ENCODE data around the gene PRKAG2.

PRKAG2 gene

GRCh38 chr7:151711435-151711872 lies 165.5 kb downstream of the PRKAG2 start:
- no peak for DNase-seq (ENCODE audit: low spot score)

GRCh38 chr7:151710646-151711434 lies 166.1 kb downstream of the PRKAG2 start:
- no peak for DNase-seq (ENCODE audit: low spot score)

DNA sequence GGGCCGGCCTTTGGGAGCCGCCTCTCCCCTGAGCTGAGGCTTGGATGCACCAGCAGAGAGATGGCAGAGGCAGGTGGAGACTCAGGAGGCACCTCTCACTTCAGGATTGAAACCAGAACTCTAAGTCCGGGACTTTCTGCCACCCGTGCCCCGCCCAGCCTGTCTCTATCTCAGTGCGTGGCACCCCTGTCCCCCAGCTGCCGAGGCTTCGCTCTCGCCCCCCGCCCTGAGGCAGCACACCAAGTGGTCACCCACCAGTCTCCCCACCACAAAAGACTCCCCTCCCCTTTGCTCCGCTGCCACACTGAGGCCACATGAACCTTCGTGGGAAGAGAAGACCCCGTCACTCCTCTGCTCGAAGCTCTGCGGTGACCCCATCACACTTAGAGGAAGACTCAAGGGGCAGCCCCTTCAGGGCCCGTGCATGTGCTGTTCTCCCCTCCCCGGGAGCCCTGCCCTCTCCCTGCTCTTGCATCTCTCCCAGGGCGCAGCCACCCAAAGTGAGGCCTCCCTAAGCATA lies 166.7 kb downstream of the PRKAG2 start:
- no peak for DNase-seq (ENCODE audit: low spot score)

DNA sequence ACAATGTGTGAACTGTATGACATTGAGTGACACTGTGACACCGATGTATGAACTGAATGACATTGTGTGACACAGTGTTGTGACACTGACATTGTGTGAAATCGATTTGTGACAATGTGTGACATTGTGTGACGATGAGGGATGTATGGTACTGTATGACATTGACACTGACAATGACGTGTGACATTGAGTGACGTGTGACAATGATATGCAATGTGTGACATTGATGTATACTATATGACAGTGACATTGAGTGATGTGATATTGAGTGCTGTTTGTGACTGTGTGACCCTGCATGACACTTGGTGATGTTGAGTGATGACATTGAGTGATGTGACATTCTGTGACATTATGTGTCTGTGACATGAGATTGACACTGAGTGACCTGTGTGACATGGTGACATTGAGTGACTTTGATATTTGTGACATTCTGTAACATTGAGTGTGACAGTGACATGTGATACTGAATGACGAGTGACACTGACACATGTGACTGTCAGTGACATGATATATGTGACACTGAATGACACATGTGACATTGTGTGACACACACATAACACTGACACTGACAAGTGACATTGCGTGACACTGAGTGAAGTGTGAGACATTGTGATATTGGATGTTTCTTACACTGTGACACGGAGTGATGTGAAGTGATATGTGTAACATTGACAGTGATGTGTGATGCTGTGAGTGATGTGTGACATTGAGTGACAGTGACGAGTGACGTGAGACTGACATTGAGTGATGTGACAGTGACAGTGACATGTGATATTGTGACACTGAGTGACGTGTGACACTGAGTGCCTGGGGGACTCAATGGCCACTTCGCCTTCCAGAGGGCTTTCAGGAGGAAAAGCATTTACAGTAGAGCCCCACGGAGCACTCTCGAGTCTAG lies 167.5 kb downstream of the PRKAG2 start:
- DNase-seq (ENCODE audit: low spot score) = no peak

DNA sequence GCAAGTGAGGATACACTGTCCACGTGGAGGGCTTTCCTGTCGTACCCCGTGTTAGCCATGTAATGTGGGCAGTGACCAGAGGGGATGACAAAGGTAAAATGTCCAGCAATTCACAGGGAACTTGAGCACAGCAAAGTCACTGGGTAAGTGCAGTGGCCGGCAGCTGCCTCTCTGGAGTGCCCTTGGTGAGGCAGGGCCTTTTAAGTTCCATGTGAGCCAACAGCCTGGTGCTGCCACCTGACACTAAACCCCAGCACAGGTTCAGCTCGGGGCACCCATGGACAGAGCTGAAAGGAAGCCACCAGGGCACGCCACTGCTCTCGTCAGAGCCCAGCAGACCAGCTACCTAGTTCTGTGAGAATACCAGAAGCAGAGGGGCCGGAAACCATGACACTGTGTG lies 168.3 kb downstream of the PRKAG2 start:
- no peak for DNase-seq (ENCODE audit: low spot score)

GRCh38 chr7:151707757-151708156 lies 169.2 kb downstream of the PRKAG2 start:
- no peak for DNase-seq (ENCODE audit: low spot score)

- DNase-seq (ENCODE audit: low spot score) = no peak
These were observed 169.8 kb downstream of the PRKAG2 start for GRCh38 chr7:151707105-151707469.

- DNase-seq (ENCODE audit: low spot score) = no peak
These were observed 170.4 kb downstream of the PRKAG2 start for GRCh38 chr7:151706277-151707104.

GRCh38 chr7:151705636-151706276 lies 171.2 kb downstream of the PRKAG2 start:
- peak; percentile 69 for DNase-seq (ENCODE audit: low spot score)

DNA sequence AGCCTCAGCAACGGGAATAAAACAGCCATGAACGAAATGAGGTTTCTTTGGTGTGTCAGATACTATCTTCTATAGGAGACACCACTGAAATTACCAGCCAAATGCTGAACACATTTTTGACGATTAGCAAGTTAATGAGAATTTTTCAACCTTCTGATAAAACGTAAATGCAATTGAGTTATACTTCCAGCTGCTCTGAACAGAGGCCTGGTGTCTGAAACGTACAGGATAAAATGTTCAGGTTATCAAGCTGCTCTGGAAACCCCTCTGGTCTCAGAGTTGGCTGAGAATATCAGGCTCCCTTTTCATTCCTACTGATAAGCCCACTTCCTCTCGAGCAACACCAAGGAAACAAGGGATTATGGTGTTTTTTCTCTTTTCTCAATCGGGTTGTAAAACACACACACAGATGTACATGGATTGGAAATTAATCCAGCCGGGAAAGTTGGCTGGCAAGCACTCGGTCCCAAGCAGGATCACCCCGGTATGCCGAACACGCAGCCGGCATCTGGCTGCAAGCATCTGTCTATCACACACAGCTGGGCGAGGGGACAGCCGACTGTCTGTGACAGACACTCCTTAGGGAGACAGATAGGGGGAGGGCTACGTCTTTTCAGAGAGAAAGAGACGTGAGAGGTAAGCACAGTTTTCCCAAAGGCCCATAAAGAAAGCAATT lies 171.8 kb downstream of the PRKAG2 start:
- peak; percentile 56 for DNase-seq (ENCODE audit: low spot score)

GRCh38 chr7:151704299-151704959 lies 172.5 kb downstream of the PRKAG2 start:
- peak; percentile 16 for DNase-seq (ENCODE audit: low spot score)

- DNase-seq (ENCODE audit: low spot score) = no peak
These were observed 174.0 kb downstream of the PRKAG2 start for GRCh38 chr7:151702961-151703360.

DNA sequence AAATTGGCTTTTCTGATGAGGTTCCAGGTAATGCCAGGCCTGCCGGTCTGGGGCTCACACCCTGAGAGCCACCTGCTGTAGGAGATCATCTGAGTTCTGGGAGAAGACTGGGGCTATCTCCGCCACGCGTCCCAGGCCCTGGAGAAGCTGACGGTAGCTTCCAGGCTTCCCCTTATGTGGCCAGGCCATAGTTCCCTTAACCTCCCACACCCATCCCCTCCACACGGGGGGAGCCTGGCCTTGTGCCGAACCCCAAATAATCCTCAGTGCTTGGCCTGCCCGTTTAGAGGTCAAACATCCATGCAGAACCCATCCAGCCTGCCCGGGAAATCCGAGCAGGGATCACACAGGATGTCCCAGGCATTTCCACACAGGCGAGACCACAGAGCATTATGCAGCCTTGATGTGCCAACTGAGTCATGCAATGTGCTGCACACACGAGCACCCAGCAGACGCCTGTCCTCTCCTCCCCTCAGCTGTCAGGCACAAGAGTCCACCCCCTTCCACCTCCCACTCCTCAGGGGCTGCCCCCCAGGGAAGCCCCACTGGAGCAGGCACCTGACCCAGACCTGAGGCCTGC lies 176.2 kb downstream of the PRKAG2 start:
- DNase-seq (ENCODE audit: low spot score) = no peak

DNA sequence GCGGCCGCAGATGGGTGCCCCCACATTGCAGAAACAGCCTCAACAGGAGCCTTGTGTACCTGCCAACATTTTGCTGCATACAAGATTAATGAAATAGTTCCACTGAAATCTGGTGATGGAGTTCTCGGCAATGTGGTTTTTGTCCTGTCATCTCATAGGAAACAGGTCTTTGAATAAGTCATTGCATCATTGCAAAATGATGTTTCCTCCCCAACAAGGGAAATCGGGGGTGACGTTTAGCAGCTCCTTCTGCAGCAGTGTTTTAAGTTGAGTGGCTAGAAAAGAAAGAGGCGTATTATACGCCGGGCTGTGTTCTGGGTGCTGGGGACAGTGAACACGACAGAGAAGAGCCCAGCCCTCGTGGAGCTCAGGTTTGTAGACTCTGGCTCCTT lies 177.0 kb downstream of the PRKAG2 start:
- DNase-seq (ENCODE audit: low spot score) = no peak

GRCh38 chr7:151699147-151699927 lies 177.6 kb downstream of the PRKAG2 start:
- no peak for DNase-seq (ENCODE audit: low spot score)

DNA sequence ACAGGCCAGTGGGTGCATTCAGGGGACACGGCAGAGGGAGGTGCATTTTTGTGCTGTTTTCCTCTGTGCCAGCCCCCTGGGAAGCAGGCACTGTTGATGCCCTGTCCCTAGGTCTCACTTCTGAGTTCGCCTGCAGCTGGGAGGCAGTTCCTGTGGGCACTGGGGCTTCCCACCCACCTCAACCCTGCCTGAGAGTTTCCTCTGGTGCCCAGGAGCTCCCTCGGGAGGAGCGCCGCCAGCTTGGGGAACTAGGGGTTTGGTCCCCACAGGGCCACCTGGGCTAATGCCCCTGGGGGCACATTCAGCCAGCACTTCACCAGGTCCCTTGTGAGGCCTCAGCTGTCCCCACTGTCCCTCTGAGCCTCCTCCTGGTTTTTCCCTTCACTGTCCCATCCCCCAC lies 179.0 kb downstream of the PRKAG2 start:
- no peak for DNase-seq (ENCODE audit: low spot score)

DNA sequence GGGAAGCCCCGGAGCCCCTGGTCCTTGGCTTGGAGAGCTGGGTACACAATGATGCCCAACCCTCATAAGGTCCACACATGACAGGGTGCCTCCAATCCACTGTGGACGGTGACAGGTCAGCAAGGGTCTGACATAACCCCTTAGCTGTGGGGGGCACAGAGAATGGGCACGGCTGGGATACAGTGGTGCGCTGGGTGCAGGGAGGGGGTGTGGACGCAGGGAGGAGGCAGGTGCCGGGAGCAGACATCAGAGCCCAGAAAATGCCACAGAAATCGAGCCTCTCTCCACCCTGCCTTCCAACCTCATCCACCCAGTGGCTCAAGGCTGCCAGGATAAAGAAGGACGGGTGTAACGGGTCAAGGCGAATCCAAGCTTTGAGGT lies 179.4 kb downstream of the PRKAG2 start:
- no peak for DNase-seq (ENCODE audit: low spot score)

DNA sequence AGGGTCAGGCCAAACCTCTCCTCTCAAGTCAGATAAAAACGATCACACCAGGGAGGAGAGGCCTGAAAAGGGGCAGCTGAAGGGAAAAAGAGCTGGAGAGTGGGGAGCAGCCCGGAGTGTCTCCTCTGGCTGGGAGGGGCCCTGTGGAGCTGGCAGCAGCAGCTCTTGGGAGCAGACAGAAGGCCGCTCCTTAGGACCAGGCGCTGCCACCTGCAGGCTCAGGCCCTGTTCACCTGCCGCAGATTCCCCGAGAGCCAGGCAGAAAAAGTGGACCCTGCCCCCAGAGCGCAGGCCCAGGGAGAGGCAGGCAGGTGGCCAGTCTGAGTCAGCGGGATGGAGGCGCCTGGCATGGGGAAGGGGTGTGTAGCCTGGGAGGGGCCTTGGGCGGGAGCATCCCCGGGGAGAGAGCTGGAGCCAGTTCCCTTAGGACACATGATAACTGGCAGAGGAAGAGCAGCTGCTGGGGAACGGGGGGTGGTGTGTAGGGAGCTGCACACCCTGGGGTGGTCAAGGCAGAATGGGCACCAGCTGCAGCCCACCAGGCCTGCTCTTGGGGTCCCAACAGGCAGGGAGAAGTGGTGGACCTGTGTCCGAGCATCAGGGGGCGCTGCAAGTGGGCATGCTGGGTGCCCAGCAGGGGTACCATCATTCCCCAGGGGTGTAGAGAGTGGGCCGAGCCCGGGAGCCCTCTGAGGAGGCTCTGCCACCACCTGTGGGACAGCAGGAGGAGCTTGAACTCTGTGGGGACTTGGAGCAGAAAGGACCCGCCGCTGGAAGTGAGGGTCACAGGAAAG lies 180.0 kb downstream of the PRKAG2 start:
- DNase-seq (ENCODE audit: low spot score) = peak; percentile 67

Measured in SK-N-DZ (cell line).